HFFc6 (cell line): ENCODE data around the gene UST. TPM values are rescaled to one million over a fixed set of nuclear protein-coding genes. Genes with fewer than 3 reads are reported as not detected.
"Not testable (repeated sequence)": the region's sequence is repeated elsewhere in the genome, so short reads cannot be mapped to it uniquely, and the experiment has no call there.

Source experiments
- DNase-seq: peaks from one replicate; pipeline ENCODE4 v3.0.0-alpha.2; 2018
- H3K27ac Mint-ChIP-seq: 2 replicates; pipeline ENCODE4 v1.8.0; 2020; ENCODE audit warnings: mild to moderate bottlenecking, mixed read lengths
- H3K27me3 Mint-ChIP-seq: 2 replicates; pipeline ENCODE4 v1.8.0; 2021; ENCODE audit warnings: mild to moderate bottlenecking, moderate library complexity, mixed read lengths; ENCODE audit not compliant: insufficient read depth
- H3K36me3 Mint-ChIP-seq: 2 replicates; pipeline ENCODE4 v1.8.0; 2021; ENCODE audit warnings: low read depth, mixed read lengths
- H3K4me1 Mint-ChIP-seq: 2 replicates; pipeline ENCODE4 v1.8.0; 2020; ENCODE audit warnings: low read depth, mixed read lengths
- H3K4me3 Mint-ChIP-seq: 2 replicates; pipeline ENCODE4 v1.8.0; 2020; ENCODE audit warnings: mild to moderate bottlenecking, moderate library complexity, mixed read lengths
- H3K9me3 Mint-ChIP-seq: 2 replicates; pipeline ENCODE4 v1.8.0; 2020; ENCODE audit warnings: mild to moderate bottlenecking, mixed read lengths
- CTCF ChIP-seq: fragments of 200-600 bp; sonication (generic); IDR thresholded peaks from 2 replicates; pipeline ENCODE4 v1.5.0; 2021; ENCODE audit warnings: antibody characterized with exemption, mild to moderate bottlenecking
- total RNA-seq, 6 experiments: library from RNA; stranded (reverse); fragmentation: NEBNext Ultra II Directional; extraction: Animal tissue kit (Norgen Biotek cat#: 25700); gene quantifications; 2 replicates in 1 of 6; 3 replicates in 5 of 6; pipeline ENCODE4 v1.2.3, GENCODE V29; 2021

Gene UST
- total RNA-seq, 6 experiments from 2014 or later: 12.9 to 17.3 (median 16.7) TPM

DNA sequence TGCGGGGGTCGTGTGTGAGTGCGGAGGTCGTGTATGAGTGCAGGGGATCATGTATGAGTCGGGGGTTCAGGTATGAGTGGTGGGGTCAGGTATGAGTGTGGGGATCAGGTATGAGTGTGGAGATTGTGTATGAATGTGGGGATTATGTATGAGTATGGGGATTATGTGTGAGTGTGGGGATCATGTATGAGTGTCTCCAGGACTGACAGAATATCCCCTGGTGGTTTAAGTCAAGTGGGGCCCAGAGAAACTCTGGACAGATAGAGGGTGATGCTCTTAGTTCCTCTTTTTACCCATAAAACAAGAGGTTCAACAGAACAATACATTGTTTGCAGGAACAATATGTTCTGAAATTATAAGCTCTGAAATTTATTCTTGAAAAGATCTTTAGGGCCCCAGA, 131.9 kb downstream of the UST start:
- DNase-seq: no peak
- Mint-ChIP-seq H3K27ac (no peak overlapping the region), H3K27me3 (peaks cover 2% of the 10 kb centered on the region; the same call in 1 of the 2 replicates), H3K4me3 (no peak overlapping the region), H3K4me1 (peaks cover 5% of the 10 kb centered on the region; the same call in 1 of the 2 replicates), H3K36me3 (no peaks in the 10 kb centered on the region), H3K9me3 (no peaks in the 10 kb centered on the region)
- no peak for TF ChIP-seq CTCF

GRCh38 chr6:148880742-148881141, 133.9 kb downstream of the UST start:
- H3K9me3 Mint-ChIP-seq, H3K27ac Mint-ChIP-seq, H3K4me3 Mint-ChIP-seq, H3K27me3 Mint-ChIP-seq, H3K36me3 Mint-ChIP-seq, DNase-seq, H3K4me1 Mint-ChIP-seq: not testable (repeated sequence)

DNA sequence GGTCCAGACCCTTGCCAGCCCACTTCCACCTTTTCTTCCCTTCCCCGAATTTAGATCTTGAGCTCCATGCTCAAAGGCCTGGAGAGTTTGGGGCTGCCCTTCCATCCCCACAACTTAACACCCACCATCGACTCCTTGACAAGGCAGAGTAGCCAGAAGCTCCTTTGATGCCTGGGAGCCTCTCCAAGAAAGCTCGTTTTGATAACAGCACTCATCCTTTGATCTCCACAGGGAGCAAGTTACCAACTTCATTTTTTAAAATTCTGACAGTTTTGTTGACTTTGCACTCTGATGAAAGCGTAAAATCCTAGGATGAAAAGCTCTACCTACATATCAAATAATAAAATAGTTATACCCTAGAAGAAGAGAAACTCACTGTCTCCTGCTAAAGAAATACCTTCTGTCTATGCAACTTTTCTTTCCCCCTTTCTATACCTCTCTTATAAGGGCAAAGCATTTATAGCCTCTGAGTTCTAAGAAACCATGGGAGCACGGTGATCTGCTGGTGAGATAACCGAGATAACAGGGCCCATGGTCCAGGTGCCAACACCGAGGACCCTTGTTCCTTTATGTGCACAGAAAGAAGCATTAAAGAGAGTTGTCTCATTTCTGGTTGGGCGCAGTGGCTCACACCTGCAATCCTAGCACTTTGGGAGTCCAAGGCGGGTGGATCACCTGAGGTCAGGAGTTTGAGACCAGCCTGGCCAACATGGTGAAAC, 134.9 kb downstream of the UST start:
- no peak for TF ChIP-seq CTCF
- DNase-seq: no peak
- H3K4me3 Mint-ChIP-seq: no peak overlapping the region
- no peaks in the 10 kb centered on the region for H3K4me1 Mint-ChIP-seq
- H3K27ac Mint-ChIP-seq: no peak overlapping the region
- no peaks in the 10 kb centered on the region for H3K27me3 Mint-ChIP-seq
- no peaks in the 10 kb centered on the region for H3K9me3 Mint-ChIP-seq
- H3K36me3 Mint-ChIP-seq: no peaks in the 10 kb centered on the region

DNA sequence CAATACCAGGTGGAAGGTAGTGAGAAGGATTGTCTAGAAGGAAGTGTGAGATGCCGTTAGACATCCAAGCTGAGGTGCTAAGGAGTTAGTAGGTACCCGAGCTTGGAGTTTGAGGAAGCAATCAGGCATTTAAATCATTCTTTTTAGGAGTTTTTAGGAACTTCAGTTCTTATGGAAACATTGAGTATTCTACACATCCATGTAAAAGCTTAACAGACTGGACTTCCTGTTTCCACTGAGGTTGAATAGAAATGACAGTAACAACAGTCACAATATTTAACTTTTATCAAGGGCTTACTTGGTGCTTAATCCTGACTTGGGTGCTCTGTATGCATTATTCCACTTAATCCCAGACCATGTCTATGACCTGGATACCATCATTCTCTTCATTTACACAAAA, 136.4 kb downstream of the UST start:
- no peak overlapping the region for H3K27ac Mint-ChIP-seq
- no peak for TF ChIP-seq CTCF
- H3K27me3 Mint-ChIP-seq: no peaks in the 10 kb centered on the region
- H3K4me1 Mint-ChIP-seq: no peaks in the 10 kb centered on the region
- no peak for DNase-seq
- no peak overlapping the region for H3K4me3 Mint-ChIP-seq
- no peaks in the 10 kb centered on the region for H3K9me3 Mint-ChIP-seq
- H3K36me3 Mint-ChIP-seq: peaks cover 7% of the 10 kb centered on the region

DNA sequence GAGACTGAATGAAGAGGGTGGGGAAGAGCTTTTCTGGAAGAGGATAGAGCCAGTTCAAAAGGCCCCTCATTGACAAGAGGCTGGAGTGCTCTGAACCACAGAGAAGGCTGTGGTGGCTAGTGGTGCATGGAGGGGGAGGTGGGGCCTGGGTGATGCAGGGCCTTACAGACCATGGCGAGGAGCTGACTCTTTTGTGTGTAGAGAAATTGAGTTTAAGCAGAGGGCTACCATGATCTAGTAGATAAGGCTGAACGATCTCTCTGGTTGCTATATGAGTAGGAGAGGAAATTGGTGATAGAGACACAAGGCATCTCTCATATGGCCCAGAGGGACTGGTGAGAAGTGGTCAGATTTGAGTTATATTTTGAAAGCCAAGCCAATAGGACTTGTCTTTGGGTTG, 137.6 kb downstream of the UST start:
- TF ChIP-seq CTCF: no peak
- Mint-ChIP-seq H3K9me3 (no peaks in the 10 kb centered on the region), H3K27ac (no peak overlapping the region), H3K36me3 (peaks cover 7% of the 10 kb centered on the region), H3K4me3 (no peak overlapping the region), H3K4me1 (peaks cover 10% of the 10 kb centered on the region), H3K27me3 (no peaks in the 10 kb centered on the region)
- no peak for DNase-seq

GRCh38 chr6:148885136-148885865, 138.5 kb downstream of the UST start:
- Mint-ChIP-seq H3K4me1 (peaks cover 16% of the 10 kb centered on the region), H3K4me3 (no peak overlapping the region), H3K9me3 (no peaks in the 10 kb centered on the region), H3K27me3 (no peaks in the 10 kb centered on the region), H3K36me3 (peaks cover 16% of the 10 kb centered on the region), H3K27ac (no peak overlapping the region)
- TF ChIP-seq CTCF: no peak
- DNase-seq: peak; percentile 65
